ENCODE measurements around the gene BACH2.

BACH2 gene

GRCh38 chr6:90197854-90198496 lies 98.7 kb downstream of the BACH2 start:
- no peak for TF ChIP-seq CTCF (IDR thresholded peaks at IDR 0.05; ENCODE audit: insufficient read depth, low read depth, low read length, missing control alignments)
- no peak for DNase-seq (ENCODE audit: low read depth)
- H3K4me3 ChIP-seq (ENCODE audit: low read depth, low read length) = no peak overlapping the region

- H3K4me3 ChIP-seq (ENCODE audit: low read depth, low read length) = no peak overlapping the region
- no peak for TF ChIP-seq CTCF (IDR thresholded peaks at IDR 0.05; ENCODE audit: insufficient read depth, low read depth, low read length, missing control alignments)
- DNase-seq (ENCODE audit: low read depth) = no peak
Measured at GRCh38 chr6:90195094-90195829, 101.4 kb downstream of the BACH2 start.

- DNase-seq (ENCODE audit: low read depth) = no peak
- TF ChIP-seq CTCF (IDR thresholded peaks at IDR 0.05; ENCODE audit: insufficient read depth, low read depth, low read length, missing control alignments) = no peak
- no peak overlapping the region for H3K4me3 ChIP-seq (ENCODE audit: low read depth, low read length)
Measured at GRCh38 chr6:90194371-90194841, 102.2 kb downstream of the BACH2 start.

- no peak overlapping the region for H3K4me3 ChIP-seq (ENCODE audit: low read depth, low read length)
- DNase-seq (ENCODE audit: low read depth) = no peak
- no peak for TF ChIP-seq CTCF (IDR thresholded peaks at IDR 0.05; ENCODE audit: insufficient read depth, low read depth, low read length, missing control alignments)
Measured at GRCh38 chr6:90193359-90193758, 103.3 kb downstream of the BACH2 start.

- H3K4me3 ChIP-seq (ENCODE audit: low read depth, low read length) = no peak overlapping the region
- DNase-seq (ENCODE audit: low read depth) = no peak
- no peak for TF ChIP-seq CTCF (IDR thresholded peaks at IDR 0.05; ENCODE audit: insufficient read depth, low read depth, low read length, missing control alignments)
Measured at GRCh38 chr6:90192857-90193256, 103.8 kb downstream of the BACH2 start.

- no peak overlapping the region for H3K4me3 ChIP-seq (ENCODE audit: low read depth, low read length)
- peak; percentile 20 for DNase-seq (ENCODE audit: low read depth)
- TF ChIP-seq CTCF (IDR thresholded peaks at IDR 0.05; ENCODE audit: insufficient read depth, low read depth, low read length, missing control alignments) = no peak
Measured at GRCh38 chr6:90190752-90191395, 105.8 kb downstream of the BACH2 start.
